ENCODE results near the gene LRCH1.

LRCH1 gene

GRCh38 chr13:46617229-46617721, 64.3 kb downstream of the LRCH1 start:
- Histone ChIP-seq H4K20me1 (ENCODE audit: insufficient read depth) (no peaks in the 10 kb centered on the region), H3K36me3 (ENCODE audit: insufficient read depth) (no peaks in the 10 kb centered on the region), H3K4me2 (no peak overlapping the region), H2AFZ (ENCODE audit: low read depth) (no peak overlapping the region), H3K4me3 (IDR thresholded peaks at IDR 0.05; ENCODE audit: insufficient read depth, low read depth, low read length) (no peak overlapping the region), H3K27ac (no peak overlapping the region), H3K9ac (no peak overlapping the region), H3K4me1 (ENCODE audit: low read depth, poor library complexity, severe bottlenecking) (no peaks in the 10 kb centered on the region), H3K27me3 (ENCODE audit: insufficient read depth, low read depth) (no peaks in the 10 kb centered on the region), H3K79me2 (ENCODE audit: insufficient read depth, low read depth) (no peaks in the 10 kb centered on the region)
- TF ChIP-seq CTCF (conservative IDR thresholded peaks at IDR 0.05; ENCODE audit: low read depth, low read length), result no peak

- Histone ChIP-seq H3K4me1 (ENCODE audit: low read depth, poor library complexity, severe bottlenecking) (no peaks in the 10 kb centered on the region), H3K4me2 (no peak overlapping the region), H3K79me2 (ENCODE audit: insufficient read depth, low read depth) (no peaks in the 10 kb centered on the region)
Measured at GRCh38 chr13:46617885-46618284, 64.9 kb downstream of the LRCH1 start.

GRCh38 chr13:46618694-46619254, 65.8 kb downstream of the LRCH1 start:
- no peak overlapping the region for H3K9ac ChIP-seq
- no peak overlapping the region for H3K27ac ChIP-seq
- no peaks in the 10 kb centered on the region for H3K27me3 ChIP-seq (ENCODE audit: insufficient read depth, low read depth)
- no peak overlapping the region for H3K4me3 ChIP-seq (IDR thresholded peaks at IDR 0.05; ENCODE audit: insufficient read depth, low read depth, low read length)
- no peak overlapping the region for H3K4me2 ChIP-seq
- TF ChIP-seq CTCF (conservative IDR thresholded peaks at IDR 0.05; ENCODE audit: low read depth, low read length), result no peak
- H2AFZ ChIP-seq (ENCODE audit: low read depth), result no peak overlapping the region
- no peaks in the 10 kb centered on the region for H3K4me1 ChIP-seq (ENCODE audit: low read depth, poor library complexity, severe bottlenecking)
- H3K79me2 ChIP-seq (ENCODE audit: insufficient read depth, low read depth), result no peaks in the 10 kb centered on the region
- H3K36me3 ChIP-seq (ENCODE audit: insufficient read depth), result no peaks in the 10 kb centered on the region
- no peaks in the 10 kb centered on the region for H4K20me1 ChIP-seq (ENCODE audit: insufficient read depth)

More at GRCh38 chr13:46617885-46618284, 64.9 kb downstream of the LRCH1 start:
- no peak overlapping the region for H3K9ac ChIP-seq
- no peaks in the 10 kb centered on the region for H3K27me3 ChIP-seq (ENCODE audit: insufficient read depth, low read depth)
- TF ChIP-seq CTCF (conservative IDR thresholded peaks at IDR 0.05; ENCODE audit: low read depth, low read length), result no peak
- H3K4me3 ChIP-seq (IDR thresholded peaks at IDR 0.05; ENCODE audit: insufficient read depth, low read depth, low read length), result no peak overlapping the region
- H2AFZ ChIP-seq (ENCODE audit: low read depth), result no peak overlapping the region
- no peak overlapping the region for H3K27ac ChIP-seq
- no peaks in the 10 kb centered on the region for H3K36me3 ChIP-seq (ENCODE audit: insufficient read depth)
- no peaks in the 10 kb centered on the region for H4K20me1 ChIP-seq (ENCODE audit: insufficient read depth)

- H4K20me1 ChIP-seq (ENCODE audit: insufficient read depth), result no peaks in the 10 kb centered on the region
- H3K4me2 ChIP-seq, result no peak overlapping the region
- H3K27ac ChIP-seq, result no peak overlapping the region
- no peak for TF ChIP-seq CTCF (conservative IDR thresholded peaks at IDR 0.05; ENCODE audit: low read depth, low read length)
- no peak overlapping the region for H2AFZ ChIP-seq (ENCODE audit: low read depth)
- no peak overlapping the region for H3K9ac ChIP-seq
- no peaks in the 10 kb centered on the region for H3K4me1 ChIP-seq (ENCODE audit: low read depth, poor library complexity, severe bottlenecking)
- no peaks in the 10 kb centered on the region for H3K27me3 ChIP-seq (ENCODE audit: insufficient read depth, low read depth)
- no peak overlapping the region for H3K4me3 ChIP-seq (IDR thresholded peaks at IDR 0.05; ENCODE audit: insufficient read depth, low read depth, low read length)
- no peaks in the 10 kb centered on the region for H3K79me2 ChIP-seq (ENCODE audit: insufficient read depth, low read depth)
- H3K36me3 ChIP-seq (ENCODE audit: insufficient read depth), result no peaks in the 10 kb centered on the region
Measured at GRCh38 chr13:46620029-46620428, 67.1 kb downstream of the LRCH1 start.

Measured in KMS-11 (cell line).